Endodermal cell (in vitro differentiated cells): Measurements from ENCODE around the gene RCBTB1. TPM values are rescaled to one million over a fixed set of nuclear protein-coding genes. Genes with fewer than 3 reads are reported as not detected.

Experiments used
- DNase-seq: peaks from one replicate; pipeline ENCODE4 v3.0.0-alpha.2; 2017
- H3K27ac ChIP-seq: 2 replicates; pipeline ENCODE4 v1.5.1; 2013; ENCODE audit warnings: mild to moderate bottlenecking, low read depth, low read length, moderate library complexity
- H3K27me3 ChIP-seq: 2 replicates; pipeline ENCODE4 v1.6.1; 2013; ENCODE audit warnings: mild to moderate bottlenecking, low read length, moderate library complexity; ENCODE audit not compliant: insufficient read depth, control insufficient read depth, poor library complexity, severe bottlenecking
- H3K36me3 ChIP-seq: 2 replicates; pipeline ENCODE4 v1.7.0; 2013; ENCODE audit warnings: mild to moderate bottlenecking, low read length, moderate library complexity; ENCODE audit not compliant: control insufficient read depth, insufficient read depth
- H3K4me1 ChIP-seq: one replicate; pipeline ENCODE4 v1.7.0; 2013; ENCODE audit warnings: low read length; ENCODE audit not compliant: control insufficient read depth, insufficient read depth
- H3K4me3 ChIP-seq: 2 replicates; pipeline ENCODE4 v1.5.1; 2013; ENCODE audit warnings: mild to moderate bottlenecking, low read length, moderate library complexity
- H3K9ac ChIP-seq: 2 replicates; pipeline ENCODE4 v1.6.1; 2013; ENCODE audit warnings: mild to moderate bottlenecking, low read length, moderate library complexity; ENCODE audit not compliant: poor library complexity, severe bottlenecking; ENCODE audit errors: extremely low read depth
- H3K9me3 ChIP-seq: 2 replicates; pipeline ENCODE4 v1.6.1; 2013; ENCODE audit warnings: mild to moderate bottlenecking, low read length, moderate library complexity; ENCODE audit not compliant: control insufficient read depth
- H3K27ac Mint-ChIP-seq: 2 replicates; pipeline ENCODE4 v1.8.0; 2020; ENCODE audit warnings: mixed read lengths
- H3K27me3 Mint-ChIP-seq: 2 replicates; pipeline ENCODE4 v1.8.0; 2021; ENCODE audit warnings: mild to moderate bottlenecking, mixed read lengths; ENCODE audit not compliant: insufficient read depth
- H3K36me3 Mint-ChIP-seq: 2 replicates; pipeline ENCODE4 v1.8.0; 2020; ENCODE audit warnings: low read depth, mixed read lengths
- H3K4me1 Mint-ChIP-seq: 2 replicates; pipeline ENCODE4 v1.8.0; 2020; ENCODE audit warnings: mixed read lengths
- H3K4me3 Mint-ChIP-seq: 2 replicates; pipeline ENCODE4 v1.8.0; 2020; ENCODE audit warnings: mild to moderate bottlenecking, moderate library complexity, mixed read lengths
- H3K9me3 Mint-ChIP-seq: 2 replicates; pipeline ENCODE4 v1.8.0; 2020; ENCODE audit warnings: mild to moderate bottlenecking, mixed read lengths
- CTCF ChIP-seq: fragments of 200-600 bp; sonication (generic); conservative IDR thresholded peaks from 2 replicates; pipeline ENCODE4 v1.5.0; 2021; ENCODE audit warnings: antibody characterized with exemption, mild to moderate bottlenecking
- WGBS, 2 experiments: methylation state at CpG; one replicate each; pipeline versions ENCODE4 v1.1.5 to v1.1.7; 2013; ENCODE audit warnings: missing lambda C conversion rate in 2 of 2, mixed read lengths in 1 of 2; ENCODE audit not compliant: insufficient coverage in 1 of 2, insufficient read length in 1 of 2; 5-methylcytosine and 5-hydroxymethylcytosine counted together
- total RNA-seq, 2 donors: library from RNA; stranded (reverse); fragmentation: NEBNext Ultra II Directional in 1 of 2; extraction: Animal tissue kit (Norgen Biotek cat#: 25700) in 1 of 2; gene quantifications; 2 replicates in 1 of 2; 3 replicates in 1 of 2; pipeline ENCODE4 v1.2.1, GENCODE V29; 2021

The RCBTB1 gene
- total RNA-seq, 2 donors from 2014 or later: 40.6 to 46.4 TPM

GRCh38 chr13:49532593-49532992 is 52.8 kb downstream of the RCBTB1 start:
- Histone ChIP-seq H3K9ac (no peak overlapping the region), H3K36me3 (peaks cover 82% of the 10 kb centered on the region), H3K27ac (no peak overlapping the region), H3K9me3 (no peaks in the 10 kb centered on the region), H3K4me3 (no peak overlapping the region), H3K27me3 (no peaks in the 10 kb centered on the region), H3K4me1 (no peaks in the 10 kb centered on the region)
- Mint-ChIP-seq H3K4me1 (no peaks in the 10 kb centered on the region), H3K36me3 (peaks cover 69% of the 10 kb centered on the region), H3K9me3 (no peaks in the 10 kb centered on the region), H3K27me3 (no peaks in the 10 kb centered on the region), H3K4me3 (no peak overlapping the region), H3K27ac (no peak overlapping the region)
- DNase-seq: no peak
- TF ChIP-seq CTCF: no peak
- WGBS, 2 experiments: 100% methylated on average over 1 of the region's 1 CpG; no CpG with 5 or more reads in 1 of the 2 experiments

- Histone ChIP-seq H3K27me3 (no peaks in the 10 kb centered on the region), H3K9me3 (no peaks in the 10 kb centered on the region), H3K9ac (no peak overlapping the region), H3K4me1 (no peaks in the 10 kb centered on the region), H3K36me3 (peaks cover 68% of the 10 kb centered on the region), H3K4me3 (no peak overlapping the region), H3K27ac (no peak overlapping the region)
- TF ChIP-seq CTCF: no peak
- Mint-ChIP-seq H3K4me3 (no peak overlapping the region), H3K27me3 (no peaks in the 10 kb centered on the region), H3K36me3 (peaks cover 56% of the 10 kb centered on the region), H3K4me1 (no peaks in the 10 kb centered on the region), H3K27ac (no peak overlapping the region), H3K9me3 (no peaks in the 10 kb centered on the region)
- no peak for DNase-seq
- WGBS, 2 experiments: 92 to 94% methylated on average over 2 to 7 of the region's 7 CpGs
Measured at GRCh38 chr13:49530457-49530856, 54.9 kb downstream of the RCBTB1 start.

- DNase-seq: no peak
- Histone ChIP-seq H3K4me1 (no peaks in the 10 kb centered on the region), H3K9me3 (no peaks in the 10 kb centered on the region), H3K27me3 (no peaks in the 10 kb centered on the region), H3K36me3 (peaks cover 46% of the 10 kb centered on the region), H3K4me3 (no peak overlapping the region), H3K9ac (no peak overlapping the region), H3K27ac (no peak overlapping the region)
- no peaks in the 10 kb centered on the region for H3K27me3 Mint-ChIP-seq
- TF ChIP-seq CTCF: no peak
- no peaks in the 10 kb centered on the region for H3K4me1 Mint-ChIP-seq
- H3K27ac Mint-ChIP-seq: no peak overlapping the region
- peaks cover 37% of the 10 kb centered on the region for H3K36me3 Mint-ChIP-seq
- 100% methylated on average over 1 of the region's 1 CpG; no CpG with 5 or more reads in 1 of the 2 experiments for WGBS, 2 experiments
- H3K9me3 Mint-ChIP-seq: no peaks in the 10 kb centered on the region
- no peak overlapping the region for H3K4me3 Mint-ChIP-seq
Measured at GRCh38 chr13:49528161-49528560, 57.2 kb downstream of the RCBTB1 start.
